GM12865 (cell line): ENCODE measurements around the gene TESK2.

Experiments used
- DNase-seq: peaks from one replicate; pipeline ENCODE4 v3.0.0; 2010; ENCODE audit warnings: low read depth
- H3K4me3 ChIP-seq: 2 replicates; pipeline ENCODE4 v1.5.1; 2011; ENCODE audit warnings: mild to moderate bottlenecking, low read depth, low read length, control low read depth
- TF ChIP-seq, protein P1 (sequence below): IDR thresholded peaks from 2 replicates; pipeline ENCODE4 v1.5.1; 2011; ENCODE audit warnings: low read length, control low read depth, low read depth, inconsistent platforms; ENCODE audit not compliant: insufficient read depth; ENCODE audit errors: missing control alignments

Gene TESK2

DNA sequence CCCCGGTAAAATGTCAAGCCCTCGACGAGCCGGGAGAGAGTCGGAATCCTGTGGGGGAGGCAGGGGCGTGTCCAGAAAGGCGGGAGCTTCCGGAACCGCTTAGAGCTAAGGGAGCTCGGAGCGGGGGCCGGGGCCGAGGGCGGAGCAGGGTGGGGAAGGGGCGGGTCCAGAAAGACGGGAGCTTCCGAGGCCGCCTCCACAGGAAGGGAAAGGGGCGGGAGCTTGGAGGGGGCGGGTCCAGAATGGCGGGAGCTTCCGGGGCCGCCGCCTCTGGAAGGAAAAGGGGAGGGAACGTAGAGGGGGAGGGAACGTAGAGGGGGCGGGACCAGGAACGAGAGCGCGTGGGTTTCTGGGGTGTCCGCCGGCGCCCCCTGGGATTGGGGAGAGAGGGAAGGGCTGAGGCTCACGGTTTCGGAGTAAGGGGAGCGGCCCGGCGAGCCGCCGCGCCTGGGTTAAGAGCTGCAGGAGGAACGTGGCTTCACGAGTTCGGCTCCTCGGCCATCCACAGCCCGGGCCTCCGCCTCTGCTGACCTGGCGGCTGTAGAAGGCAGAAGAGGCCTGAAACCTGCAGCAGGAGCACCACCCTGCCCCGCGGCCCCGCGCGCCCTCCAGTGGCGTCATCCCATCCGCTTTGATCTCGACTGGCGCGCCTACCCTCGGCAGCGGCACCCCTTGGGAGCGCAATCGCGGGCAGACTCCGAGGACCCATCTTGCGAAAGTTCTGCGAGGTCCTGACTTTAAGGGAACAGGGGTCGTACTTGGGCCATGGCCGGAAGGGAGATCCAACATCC is 187.2 kb downstream of the TESK2 start:
- TF ChIP-seq, protein P1, sequence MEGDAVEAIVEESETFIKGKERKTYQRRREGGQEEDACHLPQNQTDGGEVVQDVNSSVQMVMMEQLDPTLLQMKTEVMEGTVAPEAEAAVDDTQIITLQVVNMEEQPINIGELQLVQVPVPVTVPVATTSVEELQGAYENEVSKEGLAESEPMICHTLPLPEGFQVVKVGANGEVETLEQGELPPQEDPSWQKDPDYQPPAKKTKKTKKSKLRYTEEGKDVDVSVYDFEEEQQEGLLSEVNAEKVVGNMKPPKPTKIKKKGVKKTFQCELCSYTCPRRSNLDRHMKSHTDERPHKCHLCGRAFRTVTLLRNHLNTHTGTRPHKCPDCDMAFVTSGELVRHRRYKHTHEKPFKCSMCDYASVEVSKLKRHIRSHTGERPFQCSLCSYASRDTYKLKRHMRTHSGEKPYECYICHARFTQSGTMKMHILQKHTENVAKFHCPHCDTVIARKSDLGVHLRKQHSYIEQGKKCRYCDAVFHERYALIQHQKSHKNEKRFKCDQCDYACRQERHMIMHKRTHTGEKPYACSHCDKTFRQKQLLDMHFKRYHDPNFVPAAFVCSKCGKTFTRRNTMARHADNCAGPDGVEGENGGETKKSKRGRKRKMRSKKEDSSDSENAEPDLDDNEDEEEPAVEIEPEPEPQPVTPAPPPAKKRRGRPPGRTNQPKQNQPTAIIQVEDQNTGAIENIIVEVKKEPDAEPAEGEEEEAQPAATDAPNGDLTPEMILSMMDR = peak; percentile 76
- DNase-seq = peak; percentile 99
- H3K4me3 ChIP-seq = peak overlapping the region; percentile 80

DNA sequence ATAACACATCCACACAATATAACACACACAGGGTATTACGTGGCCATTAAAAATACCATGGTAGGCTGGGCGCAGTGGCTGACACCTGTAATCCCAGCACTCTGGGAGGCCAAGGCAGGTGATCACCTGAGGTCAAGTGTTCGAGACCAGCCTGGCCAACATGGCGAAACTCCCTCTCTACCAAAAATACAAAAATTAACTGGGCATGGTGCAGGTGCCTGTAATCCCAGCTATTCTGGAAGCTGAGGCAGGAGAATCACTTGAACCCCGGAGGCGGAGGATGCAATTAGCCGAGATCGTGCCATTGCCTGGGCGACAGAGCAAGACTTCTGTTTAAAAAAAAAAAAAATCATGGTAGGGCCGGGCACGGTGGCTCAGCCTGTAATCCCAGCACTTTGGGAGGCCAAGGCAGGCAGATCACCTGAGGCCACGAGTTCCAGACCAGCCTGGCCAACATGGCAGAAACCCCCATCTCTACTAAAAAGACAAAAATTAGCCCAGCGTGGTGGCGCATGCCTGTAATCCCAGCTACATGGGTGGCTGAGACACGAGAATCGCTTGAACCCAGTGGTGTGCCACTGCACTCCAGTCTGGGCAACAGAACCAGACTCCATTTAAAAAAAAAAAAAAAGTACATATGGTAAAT is 188.3 kb downstream of the TESK2 start:
- TF ChIP-seq, protein P1 = no peak
- H3K4me3 ChIP-seq = peak overlapping the region; percentile 80
- no peak for DNase-seq

DNA sequence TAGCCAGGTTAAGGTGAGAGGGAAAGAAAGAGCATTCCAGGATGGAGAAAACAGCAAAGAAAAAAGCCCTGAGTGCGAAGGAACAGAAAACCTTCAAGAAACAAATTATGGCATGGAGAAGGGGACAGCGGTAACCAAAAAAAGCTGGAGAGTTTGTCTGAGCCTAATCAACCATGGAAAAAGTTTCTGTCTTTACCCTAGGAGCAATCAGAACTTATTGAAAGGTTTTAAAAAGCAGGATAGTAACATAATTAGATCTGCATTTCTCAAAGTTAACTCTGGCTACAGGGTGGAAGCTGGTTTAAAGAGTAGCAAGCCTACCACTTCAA is 190.3 kb downstream of the TESK2 start:
- TF ChIP-seq, protein P1 = no peak
- no peak overlapping the region for H3K4me3 ChIP-seq
- DNase-seq = no peak

DNA sequence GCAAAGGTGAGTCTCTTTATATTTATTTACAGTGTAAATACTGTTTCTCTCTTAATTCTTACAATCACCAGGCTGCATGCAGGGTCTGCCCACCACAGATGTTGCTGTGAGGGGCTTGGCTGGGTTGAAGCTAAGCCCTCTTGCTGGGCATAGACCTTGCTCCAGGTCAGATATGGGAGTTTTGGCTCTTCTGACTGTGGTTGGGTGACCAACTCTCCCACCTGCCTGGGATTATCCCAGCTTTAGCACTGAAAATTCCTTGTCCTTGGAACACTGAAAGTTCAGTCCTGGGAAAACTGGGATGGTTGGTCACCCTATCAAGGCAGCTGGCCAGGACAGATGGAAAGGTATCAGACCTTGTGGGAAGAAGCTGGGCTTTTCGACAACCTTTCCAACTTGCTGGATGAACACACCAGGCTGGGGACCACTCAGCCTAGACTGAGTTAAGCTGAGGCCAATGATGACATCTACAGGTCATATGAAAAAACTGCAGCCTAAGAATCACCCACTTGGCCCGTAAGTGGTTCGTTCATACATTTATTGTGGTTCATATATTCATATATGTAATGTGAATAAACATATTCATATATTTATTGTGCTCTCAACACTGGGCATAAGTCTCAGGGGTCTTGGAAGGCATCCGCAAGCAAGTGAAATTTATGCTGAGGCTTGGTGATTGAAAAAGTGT is 190.8 kb downstream of the TESK2 start:
- peak; percentile 85 for DNase-seq
- TF ChIP-seq, protein P1 = peak; percentile 73
- no peak overlapping the region for H3K4me3 ChIP-seq

DNA sequence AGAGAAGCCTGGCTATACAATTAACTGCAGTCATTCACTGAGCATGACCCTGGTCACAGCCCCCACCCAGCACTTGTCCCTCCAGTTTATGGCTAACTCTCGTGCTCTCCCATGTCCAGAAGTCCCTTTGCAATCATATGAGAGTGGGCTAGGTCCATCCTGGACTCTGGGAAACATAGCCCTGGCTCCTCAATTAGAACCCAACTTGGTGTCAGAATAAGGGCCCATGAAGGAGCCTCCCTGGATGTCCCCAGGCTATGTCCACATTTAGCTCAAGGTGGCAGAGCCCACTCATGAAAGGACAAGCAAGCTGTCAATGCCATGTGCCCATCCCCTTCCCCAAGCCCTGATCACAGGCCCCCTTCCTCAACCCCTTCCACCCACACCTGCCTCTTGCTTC is 191.7 kb downstream of the TESK2 start:
- no peak overlapping the region for H3K4me3 ChIP-seq
- TF ChIP-seq, protein P1 = no peak
- no peak for DNase-seq

DNA sequence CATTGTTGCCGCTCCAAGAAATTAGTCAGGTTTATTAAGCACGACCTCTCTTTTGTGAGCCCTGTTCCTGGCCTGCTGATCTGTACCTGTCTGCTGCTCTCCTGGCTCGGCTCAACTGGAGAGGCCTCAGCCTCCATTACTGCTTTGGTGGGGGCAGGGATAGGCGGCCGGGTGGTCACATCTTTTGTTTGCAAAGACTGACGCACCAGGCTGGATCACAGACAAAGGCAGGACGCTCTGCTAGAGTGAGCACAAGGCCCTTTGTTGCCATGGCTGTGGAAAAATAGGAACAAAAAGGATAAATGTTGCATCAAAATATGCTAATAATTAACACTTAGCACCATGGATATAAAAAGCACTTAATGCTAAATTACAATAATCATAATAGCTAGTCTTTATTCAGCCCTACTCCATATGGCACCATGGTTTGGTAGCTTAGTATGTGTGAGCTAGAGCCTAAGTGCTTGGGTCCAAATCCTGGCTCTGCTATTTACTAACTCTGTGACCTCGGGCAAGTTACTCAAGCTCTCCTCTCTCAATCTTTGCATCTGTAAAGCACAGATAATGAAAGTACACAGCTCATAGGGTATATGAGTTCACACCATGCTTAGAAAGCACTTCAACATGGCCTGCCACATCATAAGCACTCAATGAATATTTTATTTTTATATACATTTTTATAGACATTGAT is 193.2 kb downstream of the TESK2 start:
- TF ChIP-seq, protein P1 = no peak
- H3K4me3 ChIP-seq = no peak overlapping the region
- DNase-seq = no peak
